K562 treated with DMSO at 1 percent for 48 hours (cell line): ENCODE results near the gene MAPKAPK2. TPM values are rescaled to one million over a fixed set of nuclear protein-coding genes. Genes with fewer than 3 reads are reported as not detected.

Source experiments
- total RNA-seq: library from RNA; unstranded; fragments of 300-600 nt; gene quantifications from 2 replicates; pipeline ENCODE4 v1.2.3, GENCODE V29; 2022; ENCODE audit warnings: low replicate concordance; ENCODE audit errors: extremely low read depth

Gene MAPKAPK2
- not detected in 2 replicates for total RNA-seq

DNA sequence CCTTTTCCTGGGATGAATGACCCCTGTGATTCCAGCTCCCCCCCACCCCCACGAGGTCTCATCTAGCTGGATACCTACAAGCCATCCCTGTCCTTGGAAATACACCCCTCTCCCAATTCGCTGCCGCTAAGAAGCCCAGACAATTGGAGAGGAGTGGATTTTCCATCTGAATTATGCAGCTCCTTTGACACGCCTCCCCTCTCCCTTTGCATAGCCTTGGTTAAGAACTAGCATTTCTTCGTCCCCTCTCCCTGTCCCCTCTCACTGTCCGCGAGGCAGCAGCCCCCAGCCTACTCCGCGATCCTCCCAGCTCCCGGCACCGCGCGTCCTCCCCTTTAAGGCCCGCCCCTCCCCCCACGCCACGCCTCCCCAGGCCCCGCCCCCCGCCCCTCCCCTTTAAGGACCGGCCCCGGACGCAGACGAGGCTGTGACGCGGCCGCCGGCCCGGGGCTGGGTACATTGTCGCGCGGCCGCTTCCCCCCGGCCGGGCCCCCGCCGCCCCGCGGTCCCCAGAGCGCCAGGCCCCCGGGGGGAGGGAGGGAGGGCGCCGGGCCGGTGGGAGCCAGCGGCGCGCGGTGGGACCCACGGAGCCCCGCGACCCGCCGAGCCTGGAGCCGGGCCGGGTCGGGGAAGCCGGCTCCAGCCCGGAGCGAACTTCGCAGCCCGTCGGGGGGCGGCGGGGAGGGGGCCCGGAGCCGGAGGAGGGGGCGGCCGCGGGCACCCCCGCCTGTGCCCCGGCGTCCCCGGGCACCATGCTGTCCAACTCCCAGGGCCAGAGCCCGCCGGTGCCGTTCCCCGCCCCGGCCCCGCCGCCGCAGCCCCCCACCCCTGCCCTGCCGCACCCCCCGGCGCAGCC lies at the start of gene MAPKAPK2:
MAPKAPK2 (plus strand) TSS at position 428 of the 856 bp plus-strand sequence; CDS start at position 753, 325 bp downstream.

DNA sequence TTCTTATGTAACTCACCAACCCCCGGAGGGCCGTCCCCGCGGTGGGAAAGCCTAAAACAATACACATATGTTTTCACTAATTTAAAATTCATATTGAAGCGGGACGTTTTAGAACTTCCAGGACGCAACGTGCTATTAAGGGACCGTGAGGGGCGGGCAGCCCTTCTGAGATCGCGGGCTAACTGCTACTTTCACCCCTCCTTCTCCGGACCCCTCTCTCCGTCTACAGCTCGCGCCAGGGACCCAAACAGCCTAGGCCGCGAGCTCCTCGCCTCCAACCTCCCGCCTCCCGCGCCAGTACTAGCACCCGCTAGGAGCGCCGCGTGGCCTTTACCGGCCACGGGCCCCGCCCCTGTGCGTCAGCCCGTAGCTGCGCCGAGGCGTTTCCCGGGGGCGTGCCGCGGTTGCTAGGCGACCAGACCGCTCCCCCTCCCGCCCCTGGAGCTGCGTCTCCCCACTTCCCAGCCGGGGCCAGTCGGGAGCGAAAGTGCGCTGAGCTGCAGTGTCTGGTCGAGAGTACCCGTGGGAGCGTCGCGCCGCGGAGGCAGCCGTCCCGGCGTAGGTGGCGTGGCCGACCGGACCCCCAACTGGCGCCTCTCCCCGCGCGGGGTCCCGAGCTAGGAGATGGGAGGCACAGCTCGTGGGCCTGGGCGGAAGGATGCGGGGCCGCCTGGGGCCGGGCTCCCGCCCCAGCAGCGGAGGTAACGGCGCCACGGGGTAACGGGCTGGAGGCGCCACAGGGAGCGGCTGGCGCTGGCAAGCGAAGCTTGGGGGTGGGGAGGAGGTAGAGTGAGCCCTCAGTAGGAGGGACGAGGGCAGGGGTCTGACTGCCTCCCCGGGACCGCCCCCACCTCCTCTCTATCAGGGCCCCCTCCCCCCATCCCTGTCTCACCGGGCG lies 49.4 kb upstream of the MAPKAPK2 start, which contains the start of gene DYRK3:
DYRK3 (plus strand) TSS at position 457 of the 898 bp plus-strand sequence; CDS start at position 625, 168 bp downstream.

DNA sequence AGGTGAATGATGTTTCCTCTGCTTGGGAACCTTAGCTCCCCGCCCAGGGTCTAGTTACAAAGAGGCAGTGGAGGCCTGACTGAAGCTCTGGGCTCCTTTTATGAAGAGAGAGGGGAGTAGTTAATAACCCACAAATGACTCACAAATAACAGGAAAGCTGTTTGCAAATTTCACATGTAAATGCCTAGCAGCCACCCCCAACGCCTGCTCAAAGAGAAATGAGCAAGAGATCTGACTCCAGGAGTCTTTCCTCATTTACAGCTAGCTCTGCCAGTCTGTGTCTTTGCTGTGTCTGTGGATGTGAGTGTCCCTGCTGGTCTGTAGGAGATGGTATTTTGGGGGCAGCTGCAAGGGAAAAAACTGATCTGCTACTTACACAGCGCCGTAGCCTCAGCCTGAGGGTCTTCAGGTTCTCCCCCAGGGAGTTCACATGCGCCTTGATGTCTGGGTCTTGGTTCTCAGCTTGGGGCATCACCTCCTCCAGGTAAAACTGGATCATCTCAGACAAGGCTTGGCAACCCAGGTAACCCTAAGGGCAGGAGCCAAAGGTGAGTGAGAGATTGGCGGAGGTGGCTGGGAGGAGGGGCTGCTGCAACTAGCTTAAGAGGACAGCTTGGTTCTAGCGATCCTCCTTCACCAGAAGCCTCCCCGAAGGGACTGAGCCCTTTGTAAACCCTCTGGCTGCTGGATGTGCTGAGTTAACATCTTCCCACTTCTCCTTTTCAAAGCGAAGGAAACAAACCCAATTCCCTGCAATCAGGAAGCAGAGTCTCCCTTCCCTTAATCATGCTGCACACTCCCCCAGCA lies 86.0 kb downstream of the MAPKAPK2 start, which contains the start of gene IL19:
IL19 (plus strand) TSS at position 243 of the 807 bp plus-strand sequence. CDS start 65,890 bp downstream, outside the sequence.

DNA sequence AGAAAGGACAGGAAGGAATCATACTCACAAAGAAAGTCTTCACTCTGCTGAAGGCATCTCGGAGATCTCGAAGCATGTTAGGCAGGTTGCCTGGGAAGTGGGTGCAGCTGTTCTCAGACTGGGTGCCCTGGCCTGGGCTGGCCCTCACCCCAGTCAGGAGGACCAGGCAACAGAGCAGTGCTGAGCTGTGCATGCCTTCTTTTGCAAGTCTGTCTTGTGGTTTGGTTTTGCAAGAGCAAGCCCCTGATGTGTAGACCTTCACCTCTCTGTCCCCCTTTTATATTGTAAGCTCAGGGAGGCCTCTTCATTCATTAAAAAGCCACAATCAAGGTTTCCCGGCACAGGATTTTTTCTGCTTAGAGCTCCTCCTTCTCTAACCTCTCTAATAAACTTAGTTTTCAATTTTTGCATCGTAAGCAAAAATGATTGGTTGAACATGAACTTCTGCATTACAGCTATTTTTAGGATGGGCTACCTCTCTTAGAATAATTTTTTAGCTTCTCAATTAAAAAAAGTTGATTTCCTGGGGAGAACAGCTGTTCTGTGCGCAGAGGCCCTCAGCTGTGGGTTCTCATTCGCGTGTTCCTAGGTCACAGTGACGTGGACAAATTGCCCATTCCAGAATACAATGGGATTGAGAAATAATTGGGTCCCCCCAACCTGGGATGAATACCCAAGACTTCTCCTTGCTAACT lies 87.7 kb downstream of the MAPKAPK2 start, which contains the start of gene IL10:
IL10 (minus strand) TSS at position 252 of the 695 bp plus-strand sequence; CDS start at position 193, 59 bp downstream.

Other genes with a start within 250 kb of the MAPKAPK2 start
- not detected in 2 replicates for gene IKBKE, start 214.4 kb upstream of the MAPKAPK2 start, total RNA-seq
- gene RASSF5, start 177.4 kb upstream of the MAPKAPK2 start, total RNA-seq = 105 TPM in 1 of 2 replicates, not detected in the other
- not detected in 2 replicates for gene EIF2D, start 72.4 kb upstream of the MAPKAPK2 start, total RNA-seq
- gene DYRK3, start 49.4 kb upstream of the MAPKAPK2 start, total RNA-seq = not detected in 2 replicates
- gene IL19, start 85.9 kb downstream of the MAPKAPK2 start, total RNA-seq = not detected in 2 replicates
- gene IL10, start 87.6 kb downstream of the MAPKAPK2 start, total RNA-seq = not detected in 2 replicates
- gene IL20, start 180.7 kb downstream of the MAPKAPK2 start, total RNA-seq = not detected in 2 replicates
- not detected in 2 replicates for gene IL24, start 212.5 kb downstream of the MAPKAPK2 start, total RNA-seq
- gene FCMR, start 237.0 kb downstream of the MAPKAPK2 start, total RNA-seq = not detected in 2 replicates